DMS79 treated with DMSO at 0.1 percent for 48 hours (cell line): ENCODE results near the gene ZDHHC14.
"Not testable (repeated sequence)": the region's sequence is repeated elsewhere in the genome, so short reads cannot be mapped to it uniquely, and the experiment has no call there.

Source experiments
- DNase-seq: peaks from one replicate; lab custom pipeline; 2025; lab: John Stamatoyannopoulos, UW

The ZDHHC14 gene

GRCh38 chr6:157570752-157571151 is 189.8 kb downstream of the ZDHHC14 start:
- no peak for DNase-seq

DNA sequence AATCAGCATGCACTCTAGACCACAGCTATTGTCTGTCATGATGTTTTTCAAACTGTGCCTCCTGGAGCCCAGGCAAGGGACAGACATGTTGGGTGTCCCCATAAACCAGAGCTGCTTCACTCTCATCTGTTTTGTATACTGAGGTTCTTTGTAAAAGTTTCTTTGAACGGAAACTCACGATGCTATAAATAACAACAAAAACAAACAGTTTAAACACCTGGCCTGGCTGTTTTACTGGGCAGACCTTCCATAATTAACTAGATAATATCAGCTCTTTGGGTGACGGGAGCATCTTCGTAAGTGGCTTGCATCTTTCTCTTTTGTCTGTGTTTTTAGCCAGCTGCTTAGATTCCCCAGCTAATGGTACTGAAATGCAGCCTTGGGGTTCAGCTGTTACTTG is 190.3 kb downstream of the ZDHHC14 start:
- DNase-seq, result no peak

- no peak for DNase-seq
Measured at GRCh38 chr6:157571950-157572349, 191.0 kb downstream of the ZDHHC14 start.

DNA sequence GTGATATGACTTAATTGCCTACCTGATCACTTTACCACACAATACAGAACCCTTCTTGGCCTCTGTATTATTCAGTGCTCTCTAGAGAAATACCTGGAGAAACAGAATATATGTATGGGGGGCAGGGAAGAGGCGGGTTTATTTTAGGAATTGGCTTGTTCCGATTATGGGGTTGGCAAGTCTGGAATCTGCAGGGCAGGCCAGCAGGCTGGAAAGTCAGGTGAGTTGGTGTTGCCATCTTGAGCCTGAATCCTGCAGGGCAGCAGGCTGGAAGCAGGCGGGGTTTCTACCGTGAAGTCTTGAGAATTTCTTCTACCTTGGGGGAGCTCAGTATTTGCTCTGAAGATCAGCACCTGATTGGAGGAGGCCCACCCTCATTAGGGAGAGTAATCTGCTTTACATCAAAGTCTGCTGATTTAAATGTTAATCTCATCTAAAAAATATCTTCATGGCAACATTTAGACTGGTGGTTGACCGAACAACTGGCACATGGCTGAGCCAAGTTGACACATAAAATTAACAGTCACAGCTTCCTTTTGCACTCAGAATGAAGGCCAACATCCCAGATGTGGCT is 193.9 kb downstream of the ZDHHC14 start:
- DNase-seq, result no peak

DNA sequence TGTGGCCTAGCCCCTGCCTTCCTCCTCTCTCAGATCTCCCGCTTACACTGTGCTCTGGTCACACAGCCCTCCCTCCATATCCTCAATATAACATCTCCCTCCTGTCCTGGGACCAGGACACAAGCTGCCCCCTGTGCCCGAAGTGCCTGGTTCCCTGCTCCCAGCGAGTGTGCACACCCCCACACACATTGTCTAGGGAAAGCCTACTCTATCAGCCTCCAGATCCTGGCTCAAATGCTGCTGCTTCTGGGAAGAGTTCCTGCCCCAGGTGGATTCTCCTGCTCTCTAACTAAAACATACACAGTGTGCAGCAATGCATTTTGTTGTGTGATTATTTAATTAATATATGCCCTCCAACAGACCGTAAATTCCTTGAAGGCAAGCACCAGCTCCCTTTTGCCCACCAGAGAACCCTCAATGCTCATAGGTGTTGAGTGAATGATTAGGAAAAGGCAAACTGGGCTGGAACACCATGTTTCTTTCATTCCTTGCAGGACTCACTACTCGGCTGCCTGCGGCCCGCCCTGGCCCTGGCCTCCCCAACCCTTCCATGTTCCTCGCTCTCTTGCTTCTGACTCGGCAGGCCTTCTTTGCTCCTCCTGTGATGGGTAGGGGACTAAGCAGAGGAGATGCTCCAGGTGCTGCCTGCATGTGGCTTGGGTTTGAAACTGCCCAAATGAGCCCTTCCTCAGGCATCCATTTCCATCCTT is 194.6 kb downstream of the ZDHHC14 start:
- no peak for DNase-seq

GRCh38 chr6:157576991-157577390 is 196.0 kb downstream of the ZDHHC14 start:
- not testable (repeated sequence) for DNase-seq

- not testable (repeated sequence) for DNase-seq
Measured at GRCh38 chr6:157578527-157578926, 197.5 kb downstream of the ZDHHC14 start.

- no peak for DNase-seq
Measured at GRCh38 chr6:157579467-157580031, 198.6 kb downstream of the ZDHHC14 start.

DNA sequence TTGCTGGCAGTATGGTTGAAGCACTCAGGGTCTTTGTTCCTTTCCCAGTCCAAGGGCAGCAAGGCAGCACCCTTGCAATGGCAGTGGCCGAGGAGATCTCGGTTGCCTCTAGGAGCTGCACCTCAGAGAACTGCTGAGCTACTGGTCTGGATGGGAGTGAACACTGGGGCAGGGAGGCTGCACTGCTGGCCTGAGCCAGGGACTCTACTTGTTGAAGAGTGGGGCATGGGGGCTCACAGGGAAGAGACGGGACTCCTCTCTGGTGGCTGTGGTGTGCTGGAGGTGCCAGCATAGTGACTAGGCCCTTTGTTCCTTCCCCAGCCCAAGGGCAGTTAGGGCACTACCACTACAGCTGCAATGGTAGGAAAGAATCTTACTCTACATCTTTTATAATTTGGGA is 203.0 kb downstream of the ZDHHC14 start:
- no peak for DNase-seq

DNA sequence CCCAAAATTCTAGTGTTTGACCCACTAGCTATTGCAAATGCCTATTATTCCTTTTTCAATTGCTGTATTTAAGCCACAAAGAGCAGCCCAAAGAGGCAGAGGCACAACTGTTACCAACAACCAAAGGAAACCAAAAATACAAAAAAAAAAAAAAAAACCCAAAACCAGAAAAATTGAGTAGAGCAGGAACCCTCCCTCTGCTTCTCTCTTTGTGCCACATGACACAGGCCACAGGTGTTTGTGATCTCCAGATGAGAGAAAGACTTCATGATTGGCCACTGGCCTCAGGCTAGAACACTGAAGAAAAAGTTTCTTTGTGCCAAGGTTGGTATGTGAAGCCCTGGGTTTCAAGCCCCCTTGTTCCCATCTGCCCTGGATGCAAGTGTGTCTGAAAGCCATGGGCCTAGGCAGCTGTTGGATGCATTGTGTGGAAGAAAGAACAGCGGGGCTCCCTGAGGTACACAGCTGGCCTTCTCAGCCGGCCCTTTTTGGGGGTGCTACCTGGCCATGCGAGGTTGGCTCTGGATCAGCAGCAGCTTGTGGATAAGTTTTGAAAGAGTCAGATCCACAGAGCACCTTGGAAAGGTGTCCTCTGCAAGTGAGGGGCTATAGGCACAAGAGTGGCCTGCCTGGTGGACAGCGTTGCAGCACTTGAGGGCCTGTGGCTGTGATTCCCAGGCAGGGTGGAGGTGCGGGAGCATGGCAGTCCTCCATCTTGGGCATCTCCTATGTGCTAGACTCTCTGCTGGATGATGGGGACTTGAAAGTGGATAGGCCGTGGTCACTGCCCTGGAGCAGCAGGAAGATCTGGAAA is 204.5 kb downstream of the ZDHHC14 start:
- DNase-seq, result no peak

DNA sequence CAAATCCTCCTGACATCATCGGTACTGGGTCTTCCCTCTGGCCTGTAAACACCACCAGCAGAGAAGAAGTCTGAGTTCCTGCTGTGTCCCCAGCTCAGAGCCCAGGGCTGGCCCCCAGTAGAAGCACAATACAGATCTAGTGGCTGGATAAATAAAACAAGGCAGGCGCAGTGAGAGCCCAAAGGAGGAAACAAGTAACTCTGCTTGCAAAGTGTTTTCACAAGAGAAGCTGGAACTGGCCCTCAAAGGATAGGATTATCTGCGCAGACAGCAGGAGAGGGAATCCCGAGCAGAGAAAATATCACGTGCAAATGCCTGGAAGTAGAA is 205.1 kb downstream of the ZDHHC14 start:
- no peak for DNase-seq

DNA sequence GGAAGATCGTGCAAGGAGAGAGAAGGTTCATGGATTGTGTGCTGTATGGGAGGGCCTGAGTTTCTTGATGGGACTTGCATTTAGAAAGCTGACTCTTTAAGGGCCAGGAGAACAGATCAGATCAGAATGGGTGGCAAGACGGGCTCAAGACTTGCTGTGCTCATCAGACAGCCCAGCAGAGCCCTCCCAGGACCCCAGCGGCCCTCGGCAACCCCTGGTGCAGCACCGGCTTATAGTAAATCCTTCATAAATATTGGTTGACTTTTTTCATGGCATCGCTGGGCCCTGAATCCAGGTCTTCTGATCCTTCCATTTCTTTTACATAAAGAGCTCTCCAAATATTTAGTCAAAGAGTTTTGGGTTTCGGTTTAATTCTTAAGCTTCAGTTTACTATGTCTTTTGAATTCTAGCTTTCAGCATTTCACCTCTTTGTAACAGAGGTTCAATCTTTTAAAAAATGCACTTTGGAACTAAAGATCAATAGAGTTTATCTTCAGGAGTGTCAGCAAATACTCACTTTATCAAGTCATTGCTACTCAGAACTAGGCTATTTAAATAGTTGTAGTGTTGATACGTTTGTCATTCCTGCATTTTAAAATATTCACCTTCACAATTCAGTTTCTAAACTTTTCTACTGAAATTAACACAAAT is 205.6 kb downstream of the ZDHHC14 start:
- no peak for DNase-seq

- DNase-seq, result no peak
Measured at GRCh38 chr6:157587127-157587926, 206.3 kb downstream of the ZDHHC14 start.

DNA sequence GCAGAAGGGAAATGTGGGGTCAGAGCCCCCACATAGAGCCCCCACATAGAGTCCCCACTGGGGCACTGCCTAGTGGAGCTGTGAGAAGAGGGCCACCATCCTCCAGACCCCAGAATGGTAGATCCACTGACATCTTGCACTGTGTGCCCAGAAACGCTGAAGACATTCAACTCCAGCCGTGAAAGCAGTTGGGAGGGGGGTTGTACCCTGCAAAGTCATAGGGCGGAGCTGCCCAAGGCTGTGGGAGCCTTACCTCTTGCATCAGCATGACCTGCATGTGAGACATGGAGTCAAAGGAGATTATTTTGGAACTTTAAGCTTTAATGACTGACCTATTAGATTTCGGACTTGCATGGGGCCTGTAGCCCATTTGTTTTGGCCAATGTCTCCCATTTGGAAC is 209.7 kb downstream of the ZDHHC14 start:
- not testable (repeated sequence) for DNase-seq

GRCh38 chr6:157592541-157592940 is 211.6 kb downstream of the ZDHHC14 start:
- no peak for DNase-seq

DNA sequence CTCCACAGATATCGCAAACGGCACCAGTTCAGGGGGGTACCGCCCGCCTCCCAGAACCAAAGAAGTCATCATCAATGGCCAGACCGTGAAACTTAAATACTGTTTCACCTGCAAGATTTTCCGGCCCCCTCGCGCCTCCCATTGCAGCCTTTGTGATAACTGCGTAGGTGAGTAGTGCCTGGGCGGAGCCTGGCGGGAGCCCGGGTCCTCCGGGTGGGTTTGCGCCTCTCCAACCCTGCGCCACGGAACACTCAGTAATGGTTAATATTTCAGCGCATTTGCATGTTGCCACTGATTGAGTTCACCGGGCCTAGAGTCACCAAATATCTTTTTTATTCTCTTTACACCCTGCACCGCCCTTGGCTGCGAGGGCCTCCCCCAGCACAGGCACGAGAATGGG is 212.0 kb downstream of the ZDHHC14 start:
- DNase-seq, result no peak

DNA sequence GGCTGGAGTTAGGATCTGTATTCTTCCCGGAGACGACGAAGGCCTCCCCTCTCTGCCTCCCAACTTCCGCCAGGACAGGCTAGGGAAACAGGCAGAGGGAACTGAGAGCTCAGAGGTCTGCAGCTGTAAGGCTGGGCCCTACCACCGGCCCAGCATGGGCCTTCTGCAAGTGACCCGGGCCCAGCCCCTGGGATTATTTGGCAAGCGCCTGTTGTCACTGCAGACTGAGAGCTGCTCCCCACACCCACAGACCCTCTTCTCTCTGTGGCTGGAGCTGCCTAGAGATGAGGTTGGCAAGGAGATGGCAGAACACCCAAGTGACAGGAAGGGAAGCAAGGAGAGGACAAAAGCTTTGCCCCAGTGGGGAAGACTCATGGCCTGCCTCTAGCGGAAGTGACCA is 212.6 kb downstream of the ZDHHC14 start:
- no peak for DNase-seq

- no peak for DNase-seq
Measured at GRCh38 chr6:157594292-157594691, 213.3 kb downstream of the ZDHHC14 start.

DNA sequence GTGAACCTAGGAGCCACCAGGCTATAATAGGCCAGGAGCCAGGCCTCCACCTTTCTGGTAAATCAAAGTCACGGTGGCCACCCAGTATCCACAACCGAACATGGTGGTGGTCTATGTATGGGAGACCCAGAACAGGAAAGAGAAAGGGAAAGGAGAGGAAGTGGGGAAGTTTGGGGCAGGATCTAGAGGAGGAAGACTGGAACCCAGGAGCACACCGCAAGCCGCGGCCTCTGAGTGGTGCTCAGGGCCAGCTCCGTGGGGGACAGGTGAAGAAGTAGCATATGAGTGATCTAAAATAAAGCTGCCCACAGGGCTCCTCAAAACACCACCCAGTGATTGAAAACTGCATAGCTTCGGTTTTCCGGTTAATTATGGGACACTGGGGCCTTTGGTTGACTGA is 214.8 kb downstream of the ZDHHC14 start:
- DNase-seq, result no peak

DNA sequence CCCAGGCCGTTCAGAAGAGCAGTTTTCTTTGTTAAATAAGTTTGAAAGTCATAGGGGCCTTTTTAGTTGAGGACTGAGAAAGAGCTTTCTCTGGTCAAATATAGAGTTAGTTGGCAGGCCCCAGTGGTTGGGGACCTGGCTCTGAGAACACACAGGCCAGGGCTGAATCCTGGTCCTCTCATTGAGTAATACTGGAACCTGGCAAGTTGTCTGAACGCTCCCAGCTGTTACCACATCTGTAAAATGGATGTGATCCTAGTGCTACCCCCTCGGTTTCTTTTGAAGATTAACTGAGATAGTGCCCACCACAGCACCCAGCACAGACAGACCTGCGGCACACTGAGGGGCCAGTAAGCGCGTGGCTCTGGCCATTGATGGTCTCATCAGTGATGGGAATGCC is 215.5 kb downstream of the ZDHHC14 start:
- no peak for DNase-seq

- no peak for DNase-seq
Measured at GRCh38 chr6:157596886-157597285, 215.9 kb downstream of the ZDHHC14 start.
